ENCODE data around the gene ATP6V1A.

The ATP6V1A gene

DNA sequence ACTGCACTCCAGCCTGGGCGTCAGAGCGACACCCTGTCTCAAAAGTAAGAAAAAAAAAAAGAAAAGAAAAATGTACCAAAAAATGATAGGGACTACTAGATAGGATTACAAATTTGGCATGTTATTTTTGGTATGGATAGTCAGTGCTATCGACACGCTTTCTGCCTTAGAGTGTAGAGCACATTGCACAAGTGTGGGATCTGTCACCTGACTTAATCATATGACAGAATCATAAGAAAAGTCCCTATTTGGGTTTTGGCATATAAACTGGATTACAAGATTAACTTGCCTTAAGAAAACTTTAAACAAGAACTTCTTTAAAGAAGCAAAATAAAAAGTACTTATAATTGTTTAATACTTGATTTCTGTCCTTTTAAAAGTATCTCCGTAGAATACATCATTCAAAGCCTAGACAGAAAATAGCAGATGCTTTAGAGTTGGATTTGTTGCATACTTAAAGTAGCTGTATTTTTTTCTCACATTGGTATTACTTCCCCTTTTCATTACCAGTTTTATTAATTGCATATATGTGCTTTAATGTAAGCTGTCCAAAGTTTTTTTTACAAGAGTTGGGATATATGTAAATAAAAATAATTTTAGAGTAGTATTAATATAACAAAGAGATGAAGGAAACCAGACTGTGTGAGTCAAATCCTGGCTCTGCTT is 7.8 kb downstream of the ATP6V1A start:
- H3K79me2 ChIP-seq (ENCODE audit: insufficient read depth, low read length), result no peaks in the 10 kb centered on the region; the same call in 1 of the 2 replicates
- TF ChIP-seq, protein P1, sequence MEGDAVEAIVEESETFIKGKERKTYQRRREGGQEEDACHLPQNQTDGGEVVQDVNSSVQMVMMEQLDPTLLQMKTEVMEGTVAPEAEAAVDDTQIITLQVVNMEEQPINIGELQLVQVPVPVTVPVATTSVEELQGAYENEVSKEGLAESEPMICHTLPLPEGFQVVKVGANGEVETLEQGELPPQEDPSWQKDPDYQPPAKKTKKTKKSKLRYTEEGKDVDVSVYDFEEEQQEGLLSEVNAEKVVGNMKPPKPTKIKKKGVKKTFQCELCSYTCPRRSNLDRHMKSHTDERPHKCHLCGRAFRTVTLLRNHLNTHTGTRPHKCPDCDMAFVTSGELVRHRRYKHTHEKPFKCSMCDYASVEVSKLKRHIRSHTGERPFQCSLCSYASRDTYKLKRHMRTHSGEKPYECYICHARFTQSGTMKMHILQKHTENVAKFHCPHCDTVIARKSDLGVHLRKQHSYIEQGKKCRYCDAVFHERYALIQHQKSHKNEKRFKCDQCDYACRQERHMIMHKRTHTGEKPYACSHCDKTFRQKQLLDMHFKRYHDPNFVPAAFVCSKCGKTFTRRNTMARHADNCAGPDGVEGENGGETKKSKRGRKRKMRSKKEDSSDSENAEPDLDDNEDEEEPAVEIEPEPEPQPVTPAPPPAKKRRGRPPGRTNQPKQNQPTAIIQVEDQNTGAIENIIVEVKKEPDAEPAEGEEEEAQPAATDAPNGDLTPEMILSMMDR (conservative IDR thresholded peaks at IDR 0.05; ENCODE audit: low read length), result no peak
- no peak for TF ChIP-seq EZH2phosphoT487 (IDR thresholded peaks at IDR 0.05; ENCODE audit: borderline replicate concordance)
- no peaks in the 10 kb centered on the region for H3K36me3 ChIP-seq (ENCODE audit: insufficient read depth, low read length)
- H3K4me2 ChIP-seq (ENCODE audit: low read depth, low read length, poor library complexity, severe bottlenecking), result no peak overlapping the region
- no peaks in the 10 kb centered on the region for H3K4me1 ChIP-seq (ENCODE audit: insufficient read depth, low read length, poor library complexity, severe bottlenecking)
- H3K27me3 ChIP-seq (ENCODE audit: insufficient read depth, low read length, poor library complexity, severe bottlenecking), result no peaks in the 10 kb centered on the region
- no peaks in the 10 kb centered on the region for H4K20me1 ChIP-seq (ENCODE audit: insufficient read depth, low read length, poor library complexity, severe bottlenecking)
- H3K9ac ChIP-seq (ENCODE audit: low read depth, low read length, poor library complexity, severe bottlenecking), result no peak overlapping the region
- no peak overlapping the region for H2AFZ ChIP-seq (ENCODE audit: low read length)
- 0 out of 2 replicates have a peak, but pooled peaks cover 4% of the 10 kb centered on the region for H3K9me3 ChIP-seq (ENCODE audit: insufficient read depth, low read depth, low read length)
- H3K4me3 ChIP-seq (ENCODE audit: low read length, poor library complexity, severe bottlenecking), result no peak overlapping the region
- no peaks in the 10 kb centered on the region for H3K9me2 ChIP-seq (replicated peaks; ENCODE audit: low read depth, low read length)
- H3F3A ChIP-seq (ENCODE audit: low read depth), result no peaks in the 10 kb centered on the region

DNA sequence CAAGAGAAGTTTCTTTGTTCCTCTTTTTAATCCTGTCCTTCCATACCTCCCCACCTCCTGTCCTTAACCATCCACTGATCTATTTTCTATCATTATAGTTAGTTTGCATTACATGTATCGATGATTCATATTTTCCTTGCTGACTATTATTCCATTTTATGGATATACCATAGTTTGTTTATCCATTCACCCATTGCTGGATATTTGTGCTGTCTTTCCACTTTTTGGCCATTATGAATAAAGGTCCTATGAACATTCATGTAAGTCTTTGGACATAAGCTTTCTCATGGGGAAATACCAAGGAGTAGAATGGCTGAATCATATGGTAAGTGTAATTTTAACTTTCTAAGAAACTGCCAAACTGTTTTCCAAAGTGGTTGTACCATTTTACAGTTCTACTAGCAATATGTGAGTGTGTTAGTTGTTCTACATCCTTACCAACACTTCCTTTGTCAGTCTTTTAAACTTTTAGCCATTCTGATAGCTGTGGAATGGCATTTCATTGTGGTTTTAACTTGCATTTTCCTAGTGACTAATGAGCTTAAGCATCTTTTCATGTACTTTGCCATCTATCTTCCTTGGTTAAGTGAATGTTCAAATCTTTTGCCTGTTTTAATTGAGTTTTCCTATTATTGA is 11.7 kb downstream of the ATP6V1A start:
- H3K36me3 ChIP-seq (ENCODE audit: insufficient read depth, low read length), result no peaks in the 10 kb centered on the region
- H3K9ac ChIP-seq (ENCODE audit: low read depth, low read length, poor library complexity, severe bottlenecking), result no peak overlapping the region
- no peaks in the 10 kb centered on the region for H3K27me3 ChIP-seq (ENCODE audit: insufficient read depth, low read length, poor library complexity, severe bottlenecking)
- H3K4me3 ChIP-seq (ENCODE audit: low read length, poor library complexity, severe bottlenecking), result no peak overlapping the region
- TF ChIP-seq EZH2phosphoT487 (IDR thresholded peaks at IDR 0.05; ENCODE audit: borderline replicate concordance), result no peak
- TF ChIP-seq, protein P1 (conservative IDR thresholded peaks at IDR 0.05; ENCODE audit: low read length), result no peak
- H3K9me2 ChIP-seq (replicated peaks; ENCODE audit: low read depth, low read length), result no peaks in the 10 kb centered on the region
- H3K4me1 ChIP-seq (ENCODE audit: insufficient read depth, low read length, poor library complexity, severe bottlenecking), result no peaks in the 10 kb centered on the region
- H3K9me3 ChIP-seq (ENCODE audit: insufficient read depth, low read depth, low read length), result 0 out of 2 replicates have a peak, but pooled peaks cover 4% of the 10 kb centered on the region
- no peaks in the 10 kb centered on the region; the same call in 1 of the 2 replicates for H3K79me2 ChIP-seq (ENCODE audit: insufficient read depth, low read length)
- H3F3A ChIP-seq (ENCODE audit: low read depth), result no peaks in the 10 kb centered on the region
- H2AFZ ChIP-seq (ENCODE audit: low read length), result no peak overlapping the region
- no peak overlapping the region for H3K4me2 ChIP-seq (ENCODE audit: low read depth, low read length, poor library complexity, severe bottlenecking)
- H4K20me1 ChIP-seq (ENCODE audit: insufficient read depth, low read length, poor library complexity, severe bottlenecking), result no peaks in the 10 kb centered on the region

DNA sequence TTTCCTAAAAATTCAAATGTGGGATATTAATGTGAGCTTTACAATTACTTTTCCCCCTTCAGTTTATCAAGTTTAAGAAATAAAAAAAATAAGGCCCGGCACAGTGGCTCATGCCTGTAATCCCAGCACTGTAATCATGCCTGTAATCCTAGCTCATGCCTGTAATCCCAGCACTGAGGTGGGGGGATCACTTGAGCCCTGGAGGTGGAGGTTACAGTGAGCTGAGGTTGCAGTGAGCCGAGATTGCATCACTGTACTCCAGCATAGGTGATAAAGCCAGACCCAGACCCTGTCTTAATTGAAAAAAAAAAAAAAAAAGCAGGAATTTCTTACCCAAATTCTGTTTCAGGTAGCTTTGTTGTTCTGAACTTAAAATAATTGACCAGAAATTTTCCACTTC is 17.9 kb downstream of the ATP6V1A start:
- Histone ChIP-seq H3F3A (ENCODE audit: low read depth) (no peaks in the 10 kb centered on the region), H3K4me1 (ENCODE audit: insufficient read depth, low read length, poor library complexity, severe bottlenecking) (no peaks in the 10 kb centered on the region), H3K9me3 (ENCODE audit: insufficient read depth, low read depth, low read length) (no peaks in the 10 kb centered on the region), H3K36me3 (ENCODE audit: insufficient read depth, low read length) (no peaks in the 10 kb centered on the region), H3K9ac (ENCODE audit: low read depth, low read length, poor library complexity, severe bottlenecking) (no peak overlapping the region), H3K9me2 (replicated peaks; ENCODE audit: low read depth, low read length) (no peaks in the 10 kb centered on the region), H3K4me2 (ENCODE audit: low read depth, low read length, poor library complexity, severe bottlenecking) (no peak overlapping the region), H3K79me2 (ENCODE audit: insufficient read depth, low read length) (no peaks in the 10 kb centered on the region), H3K4me3 (ENCODE audit: low read length, poor library complexity, severe bottlenecking) (no peak overlapping the region), H2AFZ (ENCODE audit: low read length) (no peak overlapping the region), H3K27me3 (ENCODE audit: insufficient read depth, low read length, poor library complexity, severe bottlenecking) (no peaks in the 10 kb centered on the region), H4K20me1 (ENCODE audit: insufficient read depth, low read length, poor library complexity, severe bottlenecking) (no peaks in the 10 kb centered on the region)
- TF ChIP-seq EZH2phosphoT487 (IDR thresholded peaks at IDR 0.05; ENCODE audit: borderline replicate concordance), result no peak
- TF ChIP-seq, protein P1 (conservative IDR thresholded peaks at IDR 0.05; ENCODE audit: low read length), result no peak
